Transverse colon (tissue), 4 donors: ENCODE results near the gene JHY.

Experiments used
- EP300 ChIP-seq: sonication (generic); formaldehyde crosslinking; IDR thresholded peaks from one replicate; pipeline ENCODE4 v1.6.1; 2017; ENCODE audit warnings: antibody characterized with exemption, low read depth
- POLR2A ChIP-seq: fragments of 450-650 bp; IDR thresholded peaks from one replicate; pipeline ENCODE4 v1.6.1; 2016; ENCODE audit warnings: antibody characterized with exemption, mild to moderate bottlenecking, moderate library complexity
- POLR2AphosphoS5 ChIP-seq, 3 donors: sonication (generic); formaldehyde crosslinking; IDR thresholded peaks; one replicate each; pipeline ENCODE4 v1.6.1; 2016; ENCODE audit warnings: antibody characterized with exemption in 3 of 3
- TF ChIP-seq, protein P1 (sequence below), 5 experiments: fragments of 200-600 bp in 3 of 5; fragments of 450-650 bp in 2 of 5; sonication (generic) in 3 of 5; IDR thresholded peaks; 1 replicate in 2 of 5; 2 replicates in 3 of 5; pipeline ENCODE4 v1.5.1; 2016 to 2017; ENCODE audit warnings: antibody characterized with exemption in 5 of 5, inconsistent platforms in 3 of 5, mild to moderate bottlenecking in 2 of 5, moderate library complexity in 1 of 5

DNA sequence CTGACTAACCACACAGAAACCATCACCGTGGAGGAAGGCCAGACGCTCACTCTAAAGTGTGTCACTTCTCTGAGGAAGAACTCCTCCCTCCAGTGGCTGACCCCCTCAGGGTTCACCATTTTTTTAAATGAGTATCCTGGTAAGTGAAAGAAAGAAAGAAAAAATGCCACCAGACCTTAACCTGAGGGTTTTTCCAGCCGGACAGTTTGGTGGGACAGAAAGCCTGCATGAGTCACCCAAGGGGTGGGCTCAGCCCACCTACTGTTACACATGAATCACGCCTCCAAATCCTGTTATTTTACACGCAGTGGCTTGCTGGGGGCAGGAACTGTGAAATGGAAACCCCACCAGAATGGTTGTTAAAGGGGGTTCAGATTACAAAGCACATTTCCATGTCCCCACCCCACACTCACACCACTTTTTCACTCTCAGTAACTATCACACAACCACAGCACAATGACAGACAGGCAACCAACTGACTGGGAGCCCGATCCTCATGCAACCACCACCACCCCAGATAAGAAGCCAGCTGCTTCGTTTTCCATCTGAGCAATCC, 32.4 kb upstream of the JHY start:
- TF ChIP-seq, protein P1, sequence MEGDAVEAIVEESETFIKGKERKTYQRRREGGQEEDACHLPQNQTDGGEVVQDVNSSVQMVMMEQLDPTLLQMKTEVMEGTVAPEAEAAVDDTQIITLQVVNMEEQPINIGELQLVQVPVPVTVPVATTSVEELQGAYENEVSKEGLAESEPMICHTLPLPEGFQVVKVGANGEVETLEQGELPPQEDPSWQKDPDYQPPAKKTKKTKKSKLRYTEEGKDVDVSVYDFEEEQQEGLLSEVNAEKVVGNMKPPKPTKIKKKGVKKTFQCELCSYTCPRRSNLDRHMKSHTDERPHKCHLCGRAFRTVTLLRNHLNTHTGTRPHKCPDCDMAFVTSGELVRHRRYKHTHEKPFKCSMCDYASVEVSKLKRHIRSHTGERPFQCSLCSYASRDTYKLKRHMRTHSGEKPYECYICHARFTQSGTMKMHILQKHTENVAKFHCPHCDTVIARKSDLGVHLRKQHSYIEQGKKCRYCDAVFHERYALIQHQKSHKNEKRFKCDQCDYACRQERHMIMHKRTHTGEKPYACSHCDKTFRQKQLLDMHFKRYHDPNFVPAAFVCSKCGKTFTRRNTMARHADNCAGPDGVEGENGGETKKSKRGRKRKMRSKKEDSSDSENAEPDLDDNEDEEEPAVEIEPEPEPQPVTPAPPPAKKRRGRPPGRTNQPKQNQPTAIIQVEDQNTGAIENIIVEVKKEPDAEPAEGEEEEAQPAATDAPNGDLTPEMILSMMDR (IDR thresholded peaks at IDR 0.05), result no peak
- no peak for TF ChIP-seq POLR2A
- no peak for TF ChIP-seq POLR2AphosphoS5 (IDR thresholded peaks at IDR 0.05)
- TF ChIP-seq EP300, result no peak
